K562 (cell line): ENCODE measurements around the gene LAP3. TPM values are rescaled to one million over a fixed set of nuclear protein-coding genes. Genes with fewer than 3 reads are reported as not detected.

Experiments
- ATAC-seq: fragments of 200-7000 bp; cut with Tn5 transposase; 3 replicates; pipeline ENCODE4 v1.9.1; 2020; ENCODE audit warnings: moderate library complexity
- BruUV-seq: library from RNA; stranded (reverse); fragments of 400-500 nt; replicated peaks from 2 replicates; lab custom pipeline; 2021; lab: Mats Ljungman, UMichigan
- CTCF ChIA-PET: fragments of 300-600 bp; formaldehyde crosslinking; extraction: SDS; loops from one replicate; lab custom pipeline; 2021; ENCODE audit warnings: low intra/inter-chr PET ratio; lab: Yijun Ruan, JAX
- POLR2A ChIA-PET: fragments of 300-600, 350-650 bp; sonication (Branson Sonifier 250); formaldehyde crosslinking; extraction: SDS; loops from one replicate; lab custom pipeline; 2021; ENCODE audit warnings: antibody characterized with exemption, inconsistent platforms; lab: Yijun Ruan, JAX
- DNase-seq, 4 experiments: peaks; one replicate each; pipeline versions ENCODE4 v3.0.0 to v3.0.0-alpha.2; 2011 to 2018; ENCODE audit warnings: low spot score in 3 of 4, mixed read lengths in 3 of 4; ENCODE audit errors: extremely low read depth in 1 of 4
- FAIRE-seq: peaks from 2 replicates; lab custom pipeline; 2011; peaks lifted over from hg19 to GRCh38; lab: Jason Lieb, UNC
- H2AFZ ChIP-seq: 2 replicates; pipeline ENCODE4 v1.6.0; 2011; ENCODE audit warnings: low read depth, low read length, control low read depth, inconsistent platforms
- H3K27ac ChIP-seq: fragments of 200-600 bp; 3 replicates; pipeline ENCODE4 v1.8.0; 2011; ENCODE audit warnings: low read depth, mild to moderate bottlenecking, control low read depth, inconsistent platforms, low read length, moderate library complexity, mixed read lengths; ENCODE audit errors: extremely low read depth
- H3K27me3 ChIP-seq, 2 experiments: fragments of 300-600 bp in 1 of 2; 2 replicates in 1 of 2; 3 replicates in 1 of 2; pipeline versions ENCODE4 v1.6.0 to v1.8.0; 2011; ENCODE audit warnings: inconsistent platforms in 2 of 2, low read length in 2 of 2, mild to moderate bottlenecking in 1 of 2, mixed read lengths in 1 of 2, moderate library complexity in 1 of 2; ENCODE audit not compliant: control insufficient read depth in 2 of 2, insufficient read depth in 2 of 2
- H3K36me3 ChIP-seq: fragments of 300-600 bp; 3 replicates; pipeline ENCODE4 v1.8.0; 2011; ENCODE audit warnings: mild to moderate bottlenecking, low read length, inconsistent platforms; ENCODE audit not compliant: control insufficient read depth, insufficient read depth
- H3K4me1 ChIP-seq, 2 experiments: fragments of 200-600 bp in 1 of 2; replicated peaks in 1 of 2; 2 replicates in 1 of 2; 3 replicates in 1 of 2; pipeline versions ENCODE4 v1.5.1 to v1.8.0; 2011; ENCODE audit warnings: inconsistent platforms in 2 of 2, low read length in 2 of 2, mild to moderate bottlenecking in 1 of 2, mixed read lengths in 1 of 2, moderate library complexity in 1 of 2; ENCODE audit not compliant: control insufficient read depth in 2 of 2, insufficient read depth in 2 of 2
- H3K4me2 ChIP-seq: 2 replicates; pipeline ENCODE4 v1.6.1; 2011; ENCODE audit warnings: low read length, control low read depth, inconsistent platforms, mixed read lengths; ENCODE audit not compliant: insufficient read depth
- H3K4me3 ChIP-seq: fragments of 200-600 bp; sonication (generic), shearing (Covaris generic); 2 replicates; pipeline ENCODE4 v1.5.1; 2016; ENCODE audit warnings: control low read depth, inconsistent platforms
- H3K79me2 ChIP-seq: fragments of 200-600 bp; 3 replicates; pipeline ENCODE4 v1.8.0; 2011; ENCODE audit warnings: low read length, inconsistent platforms; ENCODE audit not compliant: control insufficient read depth, insufficient read depth
- H3K9ac ChIP-seq, 2 experiments: 2 replicates each; pipeline versions ENCODE4 v1.6.0 to v1.6.1; 2011; ENCODE audit warnings: low read depth in 2 of 2, low read length in 2 of 2, control low read depth in 1 of 2, inconsistent platforms in 1 of 2, mild to moderate bottlenecking in 1 of 2, mixed read lengths in 1 of 2; ENCODE audit not compliant: insufficient read depth in 1 of 2
- H3K9me1 ChIP-seq: one replicate; pipeline ENCODE4 v1.6.0; 2011; ENCODE audit warnings: inconsistent platforms, mild to moderate bottlenecking, low read length, moderate library complexity; ENCODE audit not compliant: control insufficient read depth, insufficient read depth
- H3K9me3 ChIP-seq: replicated peaks from 2 replicates; pipeline ENCODE4 v1.5.1; 2011; ENCODE audit warnings: low read depth, low read length, inconsistent platforms; ENCODE audit not compliant: control insufficient read depth, insufficient read depth
- H4K20me1 ChIP-seq: replicated peaks from 2 replicates; pipeline ENCODE4 v1.6.1; 2011; ENCODE audit warnings: low read length, inconsistent platforms, mixed read lengths; ENCODE audit not compliant: control insufficient read depth, insufficient read depth
- BMI1 ChIP-seq: fragments of 150-350 bp; IDR thresholded peaks from 2 replicates; pipeline ENCODE4 v1.6.1; 2014; ENCODE audit warnings: low read length
- KDM2B ChIP-seq: fragments of 250-450 bp; sonication (Bioruptor Pico); IDR thresholded peaks from 2 replicates; pipeline ENCODE4 v1.8.0; 2021; ENCODE audit warnings: mild to moderate bottlenecking, moderate library complexity
- NFE2L1 ChIP-seq: fragments of 450-650 bp; IDR thresholded peaks from 2 replicates; pipeline ENCODE4 v1.6.1; 2016; ENCODE audit warnings: missing genetic modification characterization, low read depth, mild to moderate bottlenecking, missing compliant biosample characterization, moderate library complexity, borderline replicate concordance
- SNIP1 ChIP-seq: fragments of 450-650 bp; IDR thresholded peaks from 2 replicates; pipeline ENCODE4 v1.7.1; 2017; ENCODE audit warnings: low read depth, mild to moderate bottlenecking
- TCF3 ChIP-seq: sonication (generic); formaldehyde crosslinking; IDR thresholded peaks from 2 replicates; pipeline ENCODE4 v1.4.0; 2020; ENCODE audit warnings: mild to moderate bottlenecking, missing genetic modification reagents
- ZBTB11 ChIP-seq, 3 experiments: fragments of 200-800 bp in 1 of 3; fragments of 250-450 bp in 1 of 3; fragments of 450-650 bp in 1 of 3; sonication (Bioruptor Pico) in 1 of 3; sonication (Bioruptor generic) in 1 of 3; formaldehyde crosslinking in 1 of 3; IDR thresholded peaks; 2 replicates each; pipeline versions ENCODE4 v1.6.1 to v1.8.0; 2016 to 2022; ENCODE audit warnings: mild to moderate bottlenecking in 2 of 3, missing genetic modification characterization in 2 of 3, missing compliant biosample characterization in 1 of 3, moderate library complexity in 1 of 3
- ZNF146 ChIP-seq: IDR thresholded peaks from one replicate; pipeline ENCODE4 v1.6.1; 2018; ENCODE audit warnings: missing compliant biosample characterization; ENCODE audit not compliant: unreplicated experiment
- WGBS: fragments of 100-300 bp; shearing (Covaris generic); methylation state at CpG from one replicate; pipeline ENCODE4 v1.1.6; 2016; ENCODE audit warnings: low coverage, mixed read lengths; ENCODE audit not compliant: insufficient coverage; ENCODE audit errors: missing lambda C conversion rate; 5-methylcytosine and 5-hydroxymethylcytosine counted together
- in situ Hi-C: fragments of 300-500 bp; cut with MboI; formaldehyde crosslinking; loops from 4 replicates; pipeline ENCODE4 v1.15.0; 2018; ENCODE audit warnings: inconsistent platforms, mixed read lengths
- intact Hi-C: fragments of 100-400 bp; cut with micrococcal nuclease; formaldehyde crosslinking; loops from 2 replicates; pipeline ENCODE4 v1.14.2; 2022
- polyA plus RNA-seq, 8 experiments: library from polyadenylated mRNA; depleted of rRNA in 4 of 8; stranded (reverse) in 5 of 8; unstranded in 3 of 8; fragments of >200 nt; fragmentation: Nextera tagmentation in 2 of 8; fragmentation: Illumina TruSeq in 1 of 8; extraction: Ambion mirVana in 2 of 8; extraction: Trizol in 1 of 8; gene quantifications; 2 replicates each; pipeline versions ENCODE4 v1.2.1 to v1.2.3, GENCODE V29; 2011 to 2014; ENCODE audit warnings: inconsistent platforms in 1 of 8, missing spikeins in 1 of 8
- total RNA-seq, 7 experiments: library from RNA; depleted of rRNA in 6 of 7; stranded (reverse); fragments of >200 nt in 6 of 7; fragmentation: Illumina TruSeq in 2 of 7; extraction: Trizol in 2 of 7; gene quantifications; 2 replicates each; pipeline versions ENCODE4 v1.2.1 to v1.2.3, GENCODE V29; 2011 to 2021; ENCODE audit warnings: low replicate concordance in 1 of 7

LAP3 gene
- total and polyA plus RNA-seq, 9 of the 15 experiments (the other 6 are each of a cell fraction or from before 2014, with no cell fraction given) = 82.3 to 170 (median 107) TPM

- no peak overlapping the region for H3K4me3 ChIP-seq
- no peaks in the 10 kb centered on the region for H3K9me3 ChIP-seq
- no peak for DNase-seq
- TF ChIP-seq ZBTB11 (CRISPR knock-in tag; IDR thresholded peaks at IDR 0.05) (no peak), NFE2L1 (tag) (no peak), SNIP1 (no peak), TCF3 (CRISPR knock-in tag) (no peak), KDM2B (no peak), ZNF146 (CRISPR knock-in tag) (no peak), BMI1 (no peak)
- TF ChIP-seq, all 486 proteins: peak for 0
- CTCF ChIA-PET = no interaction called here
- Histone ChIP-seq H3K79me2 (no peaks in the 10 kb centered on the region), H3K4me1 (no peaks in the 10 kb centered on the region), H3K9me1 (no peaks in the 10 kb centered on the region), H4K20me1 (no peaks in the 10 kb centered on the region), H3K9ac (no peak overlapping the region), H2AFZ (no peak overlapping the region), H3K27ac (no peak overlapping the region), H3K27me3 (peaks cover 18 to 22% of the 10 kb centered on the region in 2 experiments; a peak in 3 of 5 replicates), H3K4me2 (no peak overlapping the region), H3K36me3 (no peaks in the 10 kb centered on the region)
- intact Hi-C loops = no loop called here
- BruUV-seq = no TSS peak
- POLR2A ChIA-PET = interaction anchor here (0.6 kb wide), 1 partner anchor 22 kb away, joined by 3 read pairs; no protein-coding TSS in a partner anchor
- 1% methylated on average over 5 of the region's 5 CpGs for WGBS
- FAIRE-seq (no peak), ATAC-seq (no peak)
- in situ Hi-C loops = no loop called here
Observed at GRCh38 chr4:17552427-17552826, 24.6 kb upstream of the LAP3 start.
